Activated gamma-delta T cell treated with anti-CD3 and anti-CD28 coated beads, Interleukin-2, amount 50 U/mL, for 16 hours (primary cell): ENCODE data around the gene HNRNPC.
"Not testable (repeated sequence)": the region's sequence is repeated elsewhere in the genome, so short reads cannot be mapped to it uniquely, and the experiment has no call there.

ENCODE experiments used
- DNase-seq: peaks from one replicate; pipeline ENCODE4 v3.0.0-alpha.2; 2020; ENCODE audit warnings: low read depth

Gene HNRNPC

GRCh38 chr14:21244544-21244943 is 24.7 kb downstream of the HNRNPC start:
- no peak for DNase-seq

- DNase-seq = no peak
Measured at GRCh38 chr14:21241218-21241819, 27.9 kb downstream of the HNRNPC start.

- no peak for DNase-seq
Measured at GRCh38 chr14:21240417-21240816, 28.8 kb downstream of the HNRNPC start.

- DNase-seq = no peak
Measured at GRCh38 chr14:21238823-21239518, 30.3 kb downstream of the HNRNPC start.

GRCh38 chr14:21236948-21237797 is 32.1 kb downstream of the HNRNPC start:
- DNase-seq = no peak

- DNase-seq = no peak
Measured at GRCh38 chr14:21234112-21234511, 35.1 kb downstream of the HNRNPC start.

- no peak for DNase-seq
Measured at GRCh38 chr14:21233457-21234076, 35.7 kb downstream of the HNRNPC start.

GRCh38 chr14:21231020-21231652 is 38.1 kb downstream of the HNRNPC start:
- no peak for DNase-seq

GRCh38 chr14:21229821-21230220 is 39.4 kb downstream of the HNRNPC start:
- DNase-seq = no peak

GRCh38 chr14:21227981-21228380 is 41.3 kb downstream of the HNRNPC start:
- DNase-seq = no peak

- DNase-seq = no peak
Measured at GRCh38 chr14:21227150-21227549, 42.1 kb downstream of the HNRNPC start.

- no peak for DNase-seq
Measured at GRCh38 chr14:21226467-21226866, 42.8 kb downstream of the HNRNPC start.

GRCh38 chr14:21225164-21225563 is 44.1 kb downstream of the HNRNPC start:
- not testable (repeated sequence) for DNase-seq

- DNase-seq = no peak
Measured at GRCh38 chr14:21220874-21221477, 48.3 kb downstream of the HNRNPC start.

GRCh38 chr14:21219561-21220111 is 49.6 kb downstream of the HNRNPC start:
- no peak for DNase-seq

- no peak for DNase-seq
Measured at GRCh38 chr14:21219120-21219519, 50.1 kb downstream of the HNRNPC start.

- no peak for DNase-seq
Measured at GRCh38 chr14:21215879-21216251, 53.4 kb downstream of the HNRNPC start.

GRCh38 chr14:21215130-21215878 is 53.9 kb downstream of the HNRNPC start:
- no peak for DNase-seq

GRCh38 chr14:21213652-21214051 is 55.6 kb downstream of the HNRNPC start:
- no peak for DNase-seq

GRCh38 chr14:21212824-21213223 is 56.4 kb downstream of the HNRNPC start:
- DNase-seq = not testable (repeated sequence)

GRCh38 chr14:21211509-21211908 is 57.7 kb downstream of the HNRNPC start:
- no peak for DNase-seq
